ENCODE measurements around the gene SPZ1. TPM values are rescaled to one million over a fixed set of nuclear protein-coding genes. Genes with fewer than 3 reads are reported as not detected.
"Not testable (repeated sequence)": the region's sequence is repeated elsewhere in the genome, so short reads cannot be mapped to it uniquely, and the experiment has no call there.

Gene SPZ1
- total and polyA plus RNA-seq, 10 of the 15 experiments (the other 5 are each of a cell fraction or from before 2014, with no cell fraction given), result not detected

GRCh38 chr5:80300796-80301195, 19.0 kb upstream of the SPZ1 start:
- intact Hi-C loops (cut with micrococcal nuclease; ENCODE audit: unreplicated experiment); CTCF ChIA-PET; POLR2A ChIA-PET: not testable (repeated sequence)

GRCh38 chr5:80301342-80301741, 18.5 kb upstream of the SPZ1 start:
- in situ Hi-C loops (cut with MboI); DNase-seq (ENCODE audit: low read depth, low spot score); FAIRE-seq; POLR2A ChIA-PET; H3K4me3 ChIP-seq; H3K9ac ChIP-seq (ENCODE audit: control insufficient read depth, insufficient read depth, low read length); ATAC-seq; H3K79me2 ChIP-seq (ENCODE audit: control insufficient read depth, insufficient read depth, low read length); H4K20me1 ChIP-seq (ENCODE audit: control insufficient read depth, insufficient read depth); intact Hi-C loops (cut with micrococcal nuclease; ENCODE audit: unreplicated experiment); H3K36me3 ChIP-seq (ENCODE audit: control insufficient read depth in 2 of 2, insufficient read depth in 2 of 2, low read length in 1 of 2); BruUV-seq (replicated peaks); CTCF ChIA-PET; RAD21 ChIA-PET (ENCODE audit: unreplicated experiment); SMC1A ChIA-PET (ENCODE audit: uncharacterized antibody, unreplicated experiment); H3K27me3 ChIP-seq (replicated peaks in 1 of 2; ENCODE audit: control insufficient read depth in 2 of 2, insufficient read depth in 2 of 2, low read length in 1 of 2); H3K4me2 ChIP-seq (ENCODE audit: control insufficient read depth, insufficient read depth); H2AFZ ChIP-seq (ENCODE audit: control insufficient read depth, low read depth, low read length); H3K4me1 ChIP-seq (ENCODE audit: control insufficient read depth, insufficient read depth, low read length); H3K27ac ChIP-seq (ENCODE audit: control insufficient read depth, insufficient read depth); H3K9me3 ChIP-seq (replicated peaks; ENCODE audit: control insufficient read depth, insufficient read depth, low read length): not testable (repeated sequence)
- 91% methylated on average over 12 of the region's 34 CpGs for WGBS (ENCODE audit: insufficient coverage, insufficient replicate concordance, low lambda C conversion rate, missing lambda C conversion rate)

More at GRCh38 chr5:80300796-80301195, 19.0 kb upstream of the SPZ1 start:
- H3K36me3 ChIP-seq (ENCODE audit: control insufficient read depth in 2 of 2, insufficient read depth in 2 of 2, low read length in 1 of 2); H3K27ac ChIP-seq (ENCODE audit: control insufficient read depth, insufficient read depth); H4K20me1 ChIP-seq (ENCODE audit: control insufficient read depth, insufficient read depth); FAIRE-seq; DNase-seq (ENCODE audit: low read depth, low spot score); H3K4me3 ChIP-seq; BruUV-seq (replicated peaks); in situ Hi-C loops (cut with MboI); SMC1A ChIA-PET (ENCODE audit: uncharacterized antibody, unreplicated experiment); RAD21 ChIA-PET (ENCODE audit: unreplicated experiment); H3K4me1 ChIP-seq (ENCODE audit: control insufficient read depth, insufficient read depth, low read length); H3K9ac ChIP-seq (ENCODE audit: control insufficient read depth, insufficient read depth, low read length); ATAC-seq; H3K9me3 ChIP-seq (replicated peaks; ENCODE audit: control insufficient read depth, insufficient read depth, low read length); H3K4me2 ChIP-seq (ENCODE audit: control insufficient read depth, insufficient read depth); H3K27me3 ChIP-seq (replicated peaks in 1 of 2; ENCODE audit: control insufficient read depth in 2 of 2, insufficient read depth in 2 of 2, low read length in 1 of 2); H2AFZ ChIP-seq (ENCODE audit: control insufficient read depth, low read depth, low read length); H3K79me2 ChIP-seq (ENCODE audit: control insufficient read depth, insufficient read depth, low read length): not testable (repeated sequence)
- WGBS (ENCODE audit: insufficient coverage, insufficient replicate concordance, low lambda C conversion rate, missing lambda C conversion rate), result 80% methylated on average over 16 of the region's 27 CpGs

Data from GM12878 (cell line).